PC-9 (cell line): ENCODE data around the gene BMP8B. TPM values are rescaled to one million over a fixed set of nuclear protein-coding genes. Genes with fewer than 3 reads are reported as not detected.
A peak's percentile ranks its signal among the peaks of the same experiment; 100 is the strongest.
"Not testable (repeated sequence)": the region's sequence is repeated elsewhere in the genome, so short reads cannot be mapped to it uniquely, and the experiment has no call there.

ENCODE experiments used
- BruUV-seq: library from RNA; stranded (reverse); fragments of 400-500 nt; replicated peaks from 2 replicates; lab custom pipeline; 2021; lab: Mats Ljungman, UMichigan
- CTCF ChIA-PET: fragments of 300-600 bp; sonication (Branson Sonifier 250); formaldehyde crosslinking; loops from one replicate; lab custom pipeline; 2022; ENCODE audit warnings: antibody characterized with exemption; lab: Charles Lee
- POLR2A ChIA-PET: fragments of 300-600 bp; sonication (Branson Sonifier 250); formaldehyde crosslinking; loops from one replicate; lab custom pipeline; 2022; ENCODE audit warnings: antibody characterized with exemption; ENCODE audit not compliant: unreplicated experiment; lab: Charles Lee
- DNase-seq, 2 experiments: peaks; one replicate each; pipeline versions ENCODE4 v3.0.0 to v3.0.0-alpha.2; 2015 to 2022; ENCODE audit warnings: mixed read lengths in 1 of 2
- H2AFZ ChIP-seq: fragments of 200-600 bp; sonication (generic); 2 replicates; pipeline ENCODE4 v1.8.1; 2017; ENCODE audit warnings: antibody characterized with exemption
- H3F3A ChIP-seq: fragments of 200-600 bp; sonication (generic); 2 replicates; pipeline ENCODE4 v1.8.1; 2017; ENCODE audit warnings: antibody characterized with exemption, mild to moderate bottlenecking, low read depth; ENCODE audit not compliant: insufficient read depth
- H3K27ac ChIP-seq: fragments of 200-600 bp; sonication (generic); 2 replicates; pipeline ENCODE4 v1.6.1; 2016; ENCODE audit warnings: mixed run types
- H3K27me3 ChIP-seq: fragments of 200-600 bp; sonication (generic); 2 replicates; pipeline ENCODE4 v1.6.1; 2016; ENCODE audit warnings: low read depth, mixed run types; ENCODE audit not compliant: insufficient read depth
- H3K36me3 ChIP-seq: fragments of 200-600 bp; sonication (generic); 2 replicates; pipeline ENCODE4 v1.6.1; 2016; ENCODE audit warnings: low read depth, mixed run types
- H3K4me1 ChIP-seq: fragments of 200-600 bp; sonication (generic); replicated peaks from 2 replicates; pipeline ENCODE4 v1.6.1; 2016; ENCODE audit warnings: mixed run types; ENCODE audit not compliant: insufficient read depth
- H3K4me2 ChIP-seq: fragments of 200-600 bp; sonication (generic); 2 replicates; pipeline ENCODE4 v1.6.1; 2017; ENCODE audit warnings: mixed run types
- H3K4me3 ChIP-seq: fragments of 200-600 bp; sonication (generic); 2 replicates; pipeline ENCODE4 v1.6.1; 2016; ENCODE audit warnings: mixed run types
- H3K79me2 ChIP-seq: fragments of 200-600 bp; sonication (generic); 2 replicates; pipeline ENCODE4 v1.6.1; 2017; ENCODE audit warnings: low read depth, mixed run types
- H3K9me2 ChIP-seq: fragments of 200-600 bp; sonication (generic); 2 replicates; pipeline ENCODE4 v1.8.1; 2017; ENCODE audit warnings: mild to moderate bottlenecking; ENCODE audit not compliant: insufficient read depth
- H3K9me3 ChIP-seq: fragments of 200-600 bp; sonication (generic); 2 replicates; pipeline ENCODE4 v1.8.1; 2016; ENCODE audit warnings: low read depth; ENCODE audit not compliant: insufficient read depth
- H4K20me1 ChIP-seq: fragments of 200-600 bp; sonication (generic); 2 replicates; pipeline ENCODE4 v1.8.1; 2017; ENCODE audit not compliant: insufficient read depth
- EZH2 ChIP-seq: fragments of 200-600 bp; sonication (generic); IDR thresholded peaks from 2 replicates; pipeline ENCODE4 v1.8.0; 2017; ENCODE audit warnings: antibody characterized with exemption, low read depth
- intact Hi-C: fragments of 100-400 bp; cut with micrococcal nuclease; formaldehyde crosslinking; loops from one replicate; pipeline ENCODE4 v1.10.0; 2022; ENCODE audit not compliant: unreplicated experiment
- total RNA-seq: library from RNA; stranded (reverse); gene quantifications from 2 replicates; pipeline ENCODE4 v1.2.3, GENCODE V29; 2021
- TF ChIP-seq, protein P1 (sequence below): fragments of 200-600 bp; sonication (generic); conservative IDR thresholded peaks from 2 replicates; pipeline ENCODE4 v1.6.1; 2017; ENCODE audit warnings: mixed run types, antibody characterized with exemption, mild to moderate bottlenecking, moderate library complexity

BMP8B gene
- total RNA-seq, 1 experiment from 2014 or later = 2.4 TPM

- DNase-seq = no peak
- H3K9me3 ChIP-seq = no peaks in the 10 kb centered on the region
- no peaks in the 10 kb centered on the region for H3F3A ChIP-seq
- H3K4me2 ChIP-seq = no peak overlapping the region
- H3K4me1 ChIP-seq = no peaks in the 10 kb centered on the region
- intact Hi-C loops = no loop called here
- H4K20me1 ChIP-seq = no peaks in the 10 kb centered on the region
- no peaks in the 10 kb centered on the region for H3K9me2 ChIP-seq
- ChIA-PET POLR2A (no interaction called here), CTCF (no interaction called here)
- no peak overlapping the region for H3K27ac ChIP-seq
- no peak overlapping the region for H2AFZ ChIP-seq
- H3K79me2 ChIP-seq = no peaks in the 10 kb centered on the region
- no peak overlapping the region for H3K4me3 ChIP-seq
- no TSS peak for BruUV-seq
- H3K27me3 ChIP-seq = no peaks in the 10 kb centered on the region
- H3K36me3 ChIP-seq = no peaks in the 10 kb centered on the region
- no peak for TF ChIP-seq EZH2
- TF ChIP-seq, protein P1, sequence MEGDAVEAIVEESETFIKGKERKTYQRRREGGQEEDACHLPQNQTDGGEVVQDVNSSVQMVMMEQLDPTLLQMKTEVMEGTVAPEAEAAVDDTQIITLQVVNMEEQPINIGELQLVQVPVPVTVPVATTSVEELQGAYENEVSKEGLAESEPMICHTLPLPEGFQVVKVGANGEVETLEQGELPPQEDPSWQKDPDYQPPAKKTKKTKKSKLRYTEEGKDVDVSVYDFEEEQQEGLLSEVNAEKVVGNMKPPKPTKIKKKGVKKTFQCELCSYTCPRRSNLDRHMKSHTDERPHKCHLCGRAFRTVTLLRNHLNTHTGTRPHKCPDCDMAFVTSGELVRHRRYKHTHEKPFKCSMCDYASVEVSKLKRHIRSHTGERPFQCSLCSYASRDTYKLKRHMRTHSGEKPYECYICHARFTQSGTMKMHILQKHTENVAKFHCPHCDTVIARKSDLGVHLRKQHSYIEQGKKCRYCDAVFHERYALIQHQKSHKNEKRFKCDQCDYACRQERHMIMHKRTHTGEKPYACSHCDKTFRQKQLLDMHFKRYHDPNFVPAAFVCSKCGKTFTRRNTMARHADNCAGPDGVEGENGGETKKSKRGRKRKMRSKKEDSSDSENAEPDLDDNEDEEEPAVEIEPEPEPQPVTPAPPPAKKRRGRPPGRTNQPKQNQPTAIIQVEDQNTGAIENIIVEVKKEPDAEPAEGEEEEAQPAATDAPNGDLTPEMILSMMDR = no peak
These were observed 9.5 kb downstream of the BMP8B start for GRCh38 chr1:39779137-39779536.

DNA sequence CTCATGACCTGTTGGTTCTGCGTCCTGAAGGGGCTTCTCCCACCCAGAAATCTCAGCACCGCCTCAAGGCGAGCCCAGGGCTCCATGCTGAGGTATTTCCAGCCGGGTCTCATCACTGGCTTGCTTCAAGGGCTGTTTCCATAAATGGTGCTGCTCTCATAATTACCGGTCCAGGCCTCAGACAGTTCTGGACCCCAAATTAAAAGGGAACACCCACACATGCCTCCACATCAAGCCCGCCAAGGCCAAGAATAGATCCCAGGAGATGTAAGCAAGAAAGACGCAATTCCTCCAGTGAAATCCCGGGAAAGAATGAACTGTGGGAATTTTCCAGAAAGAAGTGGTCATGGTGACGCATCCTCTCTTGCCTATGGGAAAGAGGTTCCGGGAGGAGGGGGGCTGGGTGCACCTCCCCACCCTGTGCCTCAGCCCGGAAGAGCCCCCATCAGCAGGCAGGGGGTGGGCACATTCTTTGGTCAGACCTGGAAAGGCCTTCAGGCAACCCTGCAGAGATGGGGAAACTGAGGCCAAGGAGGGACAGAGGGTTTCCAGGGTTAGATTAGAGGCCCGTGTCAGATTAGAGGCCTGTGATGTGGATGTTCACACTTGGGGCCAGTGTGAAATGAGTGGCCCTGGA, 10.1 kb downstream of the BMP8B start:
- POLR2A ChIA-PET, H3F3A ChIP-seq, H3K4me2 ChIP-seq, DNase-seq, H3K27me3 ChIP-seq, H3K9me2 ChIP-seq, H3K79me2 ChIP-seq, BruUV-seq, H3K4me1 ChIP-seq, H3K4me3 ChIP-seq, H3K9me3 ChIP-seq, H4K20me1 ChIP-seq, H3K36me3 ChIP-seq, H3K27ac ChIP-seq, CTCF ChIA-PET, H2AFZ ChIP-seq, intact Hi-C loops: not testable (repeated sequence)

DNA sequence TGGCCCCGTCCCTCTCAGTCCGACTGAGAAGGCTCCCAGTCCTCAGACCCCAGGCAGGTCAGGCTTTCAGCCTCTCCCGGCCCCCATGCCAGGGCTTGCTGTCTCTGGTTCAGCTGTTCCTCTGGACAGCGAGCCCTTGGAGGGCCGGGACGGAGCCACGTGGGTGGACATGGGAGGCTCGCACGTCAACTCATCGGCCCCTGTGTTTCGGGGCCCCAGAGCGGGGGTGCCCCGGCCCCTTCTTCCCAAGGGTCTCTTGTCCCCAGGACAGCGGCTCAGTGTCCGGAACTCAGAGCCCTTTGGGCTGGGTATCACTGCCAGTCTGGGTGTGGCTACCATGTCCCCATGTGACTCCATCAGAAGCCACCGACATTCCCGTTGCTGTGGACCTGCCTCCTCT, 10.8 kb downstream of the BMP8B start:
- intact Hi-C loops, H3K4me3 ChIP-seq, H4K20me1 ChIP-seq, DNase-seq, H3K27ac ChIP-seq, CTCF ChIA-PET, H3K9me2 ChIP-seq, H3K79me2 ChIP-seq, H3K4me2 ChIP-seq, BruUV-seq, H3K36me3 ChIP-seq, H3K27me3 ChIP-seq, H3K4me1 ChIP-seq, POLR2A ChIA-PET, H2AFZ ChIP-seq, H3F3A ChIP-seq, H3K9me3 ChIP-seq: not testable (repeated sequence)

- POLR2A ChIA-PET = no interaction called here
- H3K9me3 ChIP-seq = no peaks in the 10 kb centered on the region
- no TSS peak for BruUV-seq
These were observed 11.4 kb downstream of the BMP8B start for GRCh38 chr1:39777306-39777705.

More at GRCh38 chr1:39777306-39777705, 11.4 kb downstream of the BMP8B start:
- Histone ChIP-seq H3K4me3 (no peak overlapping the region), H3K9me2 (no peaks in the 10 kb centered on the region), H4K20me1 (no peaks in the 10 kb centered on the region), H3F3A (no peaks in the 10 kb centered on the region), H2AFZ (no peak overlapping the region), H3K4me2 (0 out of 2 replicates have a peak overlapping the region, but pooled peaks have one; percentile 11), H3K27me3 (no peaks in the 10 kb centered on the region), H3K27ac (no peak overlapping the region), H3K36me3 (no peaks in the 10 kb centered on the region), H3K79me2 (no peaks in the 10 kb centered on the region), H3K4me1 (no peaks in the 10 kb centered on the region)
- CTCF ChIA-PET = no interaction called here
- DNase-seq = no peak
- no peak for TF ChIP-seq EZH2
- TF ChIP-seq, protein P1 = no peak
- intact Hi-C loops = no loop called here
